ENCODE measurements around the gene ZXDC.

- TF ChIP-seq POLR2A (IDR thresholded peaks at IDR 0.05; ENCODE audit: low read depth, low read length) (no peak), CTCF (IDR thresholded peaks at IDR 0.05; ENCODE audit: extremely low read depth in 1 of 2, insufficient read depth in 1 of 2, low read depth in 1 of 2, low read length in 2 of 2) (no peak)
Observed at GRCh38 chr3:126468028-126468891, 7.4 kb downstream of the ZXDC start.

Measured in endothelial cell of umbilical vein (primary cell).